HEK293 (cell line): Measurements from ENCODE around the gene XYLT2.

ENCODE experiments used
- CTCF ChIA-PET: fragments of 350-600 bp; formaldehyde crosslinking; extraction: SDS; loops from one replicate; lab custom pipeline; 2021; ENCODE audit warnings: antibody characterized with exemption; lab: Yijun Ruan, JAX
- POLR2A ChIA-PET: fragments of 300-600 bp; formaldehyde crosslinking; extraction: SDS; loops from one replicate; lab custom pipeline; 2020; ENCODE audit warnings: antibody characterized with exemption, inconsistent platforms; lab: Yijun Ruan, JAX
- H3K27ac ChIP-seq: fragments of 200-500 bp; sonication (Bioruptor generic); 2 replicates; pipeline ENCODE4 v1.5.1; 2014; ENCODE audit warnings: low read depth, low read length, control low read depth, inconsistent platforms; ENCODE audit errors: extremely low read depth
- H3K36me3 ChIP-seq, 2 experiments: fragments of 200-500 bp in 1 of 2; sonication (Bioruptor generic) in 1 of 2; 1 replicate in 1 of 2; 2 replicates in 1 of 2; pipeline ENCODE4 v1.5.1; 2014 to 2017; ENCODE audit warnings: inconsistent platforms in 2 of 2, low read length in 2 of 2; ENCODE audit not compliant: control insufficient read depth in 2 of 2, insufficient read depth in 1 of 2
- H3K4me1 ChIP-seq: fragments of 200-500 bp; sonication (Bioruptor generic); 2 replicates; pipeline ENCODE4 v1.5.1; 2014; ENCODE audit warnings: mild to moderate bottlenecking, low read length, inconsistent platforms; ENCODE audit not compliant: control insufficient read depth, insufficient read depth
- H3K4me3 ChIP-seq: 2 replicates; pipeline ENCODE4 v1.5.1; 2011; ENCODE audit warnings: low read depth, mild to moderate bottlenecking, control low read depth, low read length, moderate library complexity
- H3K9me3 ChIP-seq: fragments of 200-500 bp; sonication (Bioruptor generic); 2 replicates; pipeline ENCODE4 v1.5.1; 2014; ENCODE audit warnings: low read depth, low read length, inconsistent platforms; ENCODE audit not compliant: control insufficient read depth, insufficient read depth
- BCL11A ChIP-seq: fragments of 450-650 bp; formaldehyde crosslinking; IDR thresholded peaks from 2 replicates; pipeline ENCODE4 v1.5.1; 2016; ENCODE audit warnings: low read depth, missing biosample characterization, missing genetic modification characterization
- BCL11B ChIP-seq: fragments of 450-650 bp; formaldehyde crosslinking; IDR thresholded peaks from 2 replicates; pipeline ENCODE4 v1.5.1; 2016; ENCODE audit warnings: low read depth, missing biosample characterization, missing genetic modification characterization
- KLF16 ChIP-seq: fragments of 450-650 bp; formaldehyde crosslinking; IDR thresholded peaks from 2 replicates; pipeline ENCODE4 v1.5.1; 2017; ENCODE audit warnings: missing biosample characterization, missing genetic modification characterization
- ZBTB17 ChIP-seq: fragments of 450-650 bp; formaldehyde crosslinking; IDR thresholded peaks from 2 replicates; pipeline ENCODE4 v1.5.1; 2016; ENCODE audit warnings: missing biosample characterization, missing genetic modification characterization
- ZNF155 ChIP-seq: fragments of 450-650 bp; formaldehyde crosslinking; IDR thresholded peaks from 2 replicates; pipeline ENCODE4 v1.5.1; 2016; ENCODE audit warnings: missing biosample characterization, missing genetic modification characterization
- ZNF16 ChIP-seq: fragments of 450-650 bp; formaldehyde crosslinking; IDR thresholded peaks from 2 replicates; pipeline ENCODE4 v1.5.1; 2016; ENCODE audit warnings: low read depth, missing biosample characterization, missing genetic modification characterization
- ZNF214 ChIP-seq: fragments of 450-650 bp; formaldehyde crosslinking; IDR thresholded peaks from 2 replicates; pipeline ENCODE4 v1.5.1; 2017; ENCODE audit warnings: missing biosample characterization, mild to moderate bottlenecking, missing genetic modification characterization, borderline replicate concordance
- ZNF274 ChIP-seq, 2 experiments: fragments of 200-500 bp in 1 of 2; fragments of 450-650 bp in 1 of 2; sonication (Bioruptor generic) in 1 of 2; formaldehyde crosslinking in 1 of 2; IDR thresholded peaks; 2 replicates each; pipeline versions ENCODE4 v1.5.1 to v1.6.1; 2014 to 2016; ENCODE audit warnings: borderline replicate concordance in 1 of 2, inconsistent platforms in 1 of 2, low read length in 1 of 2, missing biosample characterization in 1 of 2, missing genetic modification characterization in 1 of 2
- ZNF341 ChIP-seq: fragments of 450-650 bp; formaldehyde crosslinking; IDR thresholded peaks from 2 replicates; pipeline ENCODE4; 2016; ENCODE audit warnings: low read depth, missing biosample characterization, missing genetic modification characterization
- ZNF354C ChIP-seq: fragments of 450-650 bp; formaldehyde crosslinking; IDR thresholded peaks from 2 replicates; pipeline ENCODE4 v1.5.1; 2016; ENCODE audit warnings: missing biosample characterization, missing genetic modification characterization, low read depth, borderline replicate concordance
- ZNF416 ChIP-seq: fragments of 450-650 bp; formaldehyde crosslinking; IDR thresholded peaks from 2 replicates; pipeline ENCODE4 v1.5.1; 2016; ENCODE audit warnings: missing biosample characterization, missing genetic modification characterization
- ZNF433 ChIP-seq: fragments of 450-650 bp; formaldehyde crosslinking; IDR thresholded peaks from 2 replicates; pipeline ENCODE4 v1.5.1; 2016; ENCODE audit warnings: missing biosample characterization, missing genetic modification characterization, low read depth
- ZNF549 ChIP-seq: fragments of 450-650 bp; IDR thresholded peaks from 2 replicates; pipeline ENCODE4 v1.5.1; 2018; ENCODE audit warnings: missing biosample characterization, missing genetic modification characterization, mild to moderate bottlenecking, inconsistent platforms, moderate library complexity
- ZNF610 ChIP-seq: fragments of 450-650 bp; formaldehyde crosslinking; IDR thresholded peaks from 2 replicates; pipeline ENCODE4 v1.5.1; 2016; ENCODE audit warnings: missing biosample characterization, missing genetic modification characterization, borderline replicate concordance
- ZNF747 ChIP-seq: fragments of 450-650 bp; formaldehyde crosslinking; IDR thresholded peaks from 2 replicates; pipeline ENCODE4 v1.5.1; 2016; ENCODE audit warnings: missing biosample characterization, missing genetic modification characterization
- ZNF776 ChIP-seq: fragments of 450-650 bp; formaldehyde crosslinking; IDR thresholded peaks from 2 replicates; pipeline ENCODE4 v1.5.0; 2017; ENCODE audit warnings: missing biosample characterization, missing genetic modification characterization, borderline replicate concordance
- ZNF791 ChIP-seq: fragments of 450-650 bp; formaldehyde crosslinking; IDR thresholded peaks from 2 replicates; pipeline ENCODE4 v1.5.1; 2016; ENCODE audit warnings: missing biosample characterization, missing genetic modification characterization
- ZSCAN23 ChIP-seq: fragments of 450-650 bp; formaldehyde crosslinking; IDR thresholded peaks from 2 replicates; pipeline ENCODE4 v1.5.1; 2016; ENCODE audit warnings: missing biosample characterization, missing genetic modification characterization
- TF ChIP-seq, protein P1 (sequence below): fragments of 450-650 bp; formaldehyde crosslinking; IDR thresholded peaks from 2 replicates; pipeline ENCODE4 v1.5.1; 2016; ENCODE audit warnings: missing biosample characterization, missing genetic modification characterization, low read depth

Gene XYLT2

DNA sequence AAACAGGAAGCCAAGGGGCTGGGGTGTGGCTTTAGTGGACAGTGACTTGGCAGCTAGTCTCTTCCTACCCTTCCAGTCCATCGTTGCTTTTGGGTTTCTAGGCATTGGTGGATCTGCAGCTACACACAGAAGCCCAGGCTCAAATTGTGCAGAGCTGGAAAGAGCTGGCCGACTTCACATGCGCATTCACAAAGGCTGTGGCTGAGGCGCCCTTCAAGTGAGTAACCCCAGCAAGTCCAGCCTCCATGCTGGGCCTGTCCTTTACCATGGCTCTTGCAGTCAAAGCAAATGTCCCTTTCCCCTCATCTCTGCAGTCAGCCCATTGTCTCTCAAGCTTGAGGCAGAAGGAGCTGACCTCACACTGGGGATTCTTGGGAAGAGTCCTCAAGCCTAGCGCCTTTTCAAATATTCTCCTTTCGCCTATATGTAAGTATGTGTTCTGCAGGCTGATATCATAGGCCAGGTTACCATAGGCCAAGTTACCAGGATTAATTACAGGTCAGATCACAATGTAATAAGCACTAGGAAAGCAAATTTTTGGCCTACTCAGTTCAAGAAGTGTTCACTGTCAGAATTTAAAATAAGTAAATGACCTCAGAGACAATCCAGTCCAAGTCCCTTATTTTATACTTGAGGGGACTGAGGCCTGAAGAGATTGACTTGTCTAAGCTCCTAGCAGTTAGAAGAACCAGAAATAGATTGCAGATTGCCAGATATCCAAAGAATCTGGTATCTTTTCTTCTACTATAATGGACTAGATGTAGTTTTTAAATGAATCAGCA lies 33.6 kb downstream of the XYLT2 start:
- TF ChIP-seq ZBTB17 (tag by site-specific recombination) (peak; percentile 41), ZNF274 (IDR thresholded peaks at IDR 0.05; ENCODE audit: low read length) (no peak), ZNF274 (tag by site-specific recombination; IDR thresholded peaks at IDR 0.05; ENCODE audit: borderline replicate concordance) (no peak)
- Histone ChIP-seq H3K27ac (no peak overlapping the region), H3K36me3 (peaks cover 52 to 98% of the 10 kb centered on the region in 2 experiments), H3K4me3 (no peak overlapping the region), H3K4me1 (no peaks in the 10 kb centered on the region), H3K9me3 (no peaks in the 10 kb centered on the region)
- CTCF ChIA-PET = interaction anchor here (0.6 to 2.5 kb wide), 4 partner anchors 17 to 250 kb away, joined by 3 to 11 read pairs (median 7); partner anchors contain the start of gene LRRC59
- POLR2A ChIA-PET = interaction anchor here (1.0 to 5.5 kb wide), 4 partner anchors 11 to 18 kb away, joined by 3 to 41 read pairs (median 14); partner anchors contain the start of gene LRRC59

DNA sequence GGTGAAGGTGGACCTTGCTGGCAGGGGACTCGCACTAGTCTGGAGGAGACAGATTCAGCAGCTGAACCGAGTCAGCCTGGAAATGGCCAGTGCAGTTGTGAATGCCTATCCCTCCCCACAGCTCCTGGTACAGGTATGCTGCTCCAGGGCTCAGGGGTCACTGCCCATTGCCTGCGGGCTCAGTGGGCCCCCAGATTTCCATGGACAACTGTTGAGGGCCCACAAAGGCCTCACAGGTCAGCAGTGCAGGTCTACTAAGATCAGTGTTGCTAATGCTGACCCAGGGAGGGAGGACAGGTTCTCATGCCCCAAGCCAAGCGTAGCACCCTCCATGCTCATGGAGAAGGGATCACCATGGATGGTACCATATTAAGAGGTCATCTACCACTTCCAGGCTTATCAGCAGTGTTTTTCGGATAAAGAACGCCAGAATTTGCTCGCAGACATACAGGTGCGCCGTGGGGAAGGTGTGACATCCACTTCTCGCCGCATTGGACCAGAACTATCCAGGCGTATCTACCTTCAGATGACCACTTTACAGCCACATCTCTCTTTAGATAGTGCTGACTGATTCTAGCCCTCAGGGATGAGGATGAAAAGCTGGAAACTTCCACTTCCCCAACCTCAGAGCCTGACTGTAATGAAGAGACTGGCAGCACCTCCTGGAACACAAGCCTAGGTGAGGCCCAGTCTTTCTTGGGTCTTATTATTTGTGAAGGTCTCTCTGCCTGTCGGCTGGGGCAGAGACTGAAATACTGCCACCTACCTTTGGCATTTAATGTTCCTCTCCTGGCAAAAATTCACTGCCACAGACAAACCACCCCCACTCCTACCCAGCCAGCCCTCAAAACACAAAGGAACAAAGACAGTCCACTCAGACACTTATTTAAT lies 34.7 kb downstream of the XYLT2 start:
- Histone ChIP-seq H3K36me3 (peaks cover 58 to 98% of the 10 kb centered on the region in 2 experiments), H3K4me3 (no peak overlapping the region), H3K4me1 (no peaks in the 10 kb centered on the region), H3K9me3 (no peaks in the 10 kb centered on the region), H3K27ac (no peak overlapping the region)
- no peak for TF ChIP-seq ZNF16 (tag by site-specific recombination)
- TF ChIP-seq ZNF155 (tag by site-specific recombination) = no peak
- TF ChIP-seq KLF16 (tag by site-specific recombination) = no peak
- TF ChIP-seq ZSCAN23 = no peak
- TF ChIP-seq ZNF341 (tag by site-specific recombination) = no peak
- TF ChIP-seq BCL11B (tag by site-specific recombination) = no peak
- TF ChIP-seq ZNF549 = no peak
- no peak for TF ChIP-seq ZNF610
- TF ChIP-seq ZNF747 (tag by site-specific recombination) = no peak
- TF ChIP-seq, protein P1, sequence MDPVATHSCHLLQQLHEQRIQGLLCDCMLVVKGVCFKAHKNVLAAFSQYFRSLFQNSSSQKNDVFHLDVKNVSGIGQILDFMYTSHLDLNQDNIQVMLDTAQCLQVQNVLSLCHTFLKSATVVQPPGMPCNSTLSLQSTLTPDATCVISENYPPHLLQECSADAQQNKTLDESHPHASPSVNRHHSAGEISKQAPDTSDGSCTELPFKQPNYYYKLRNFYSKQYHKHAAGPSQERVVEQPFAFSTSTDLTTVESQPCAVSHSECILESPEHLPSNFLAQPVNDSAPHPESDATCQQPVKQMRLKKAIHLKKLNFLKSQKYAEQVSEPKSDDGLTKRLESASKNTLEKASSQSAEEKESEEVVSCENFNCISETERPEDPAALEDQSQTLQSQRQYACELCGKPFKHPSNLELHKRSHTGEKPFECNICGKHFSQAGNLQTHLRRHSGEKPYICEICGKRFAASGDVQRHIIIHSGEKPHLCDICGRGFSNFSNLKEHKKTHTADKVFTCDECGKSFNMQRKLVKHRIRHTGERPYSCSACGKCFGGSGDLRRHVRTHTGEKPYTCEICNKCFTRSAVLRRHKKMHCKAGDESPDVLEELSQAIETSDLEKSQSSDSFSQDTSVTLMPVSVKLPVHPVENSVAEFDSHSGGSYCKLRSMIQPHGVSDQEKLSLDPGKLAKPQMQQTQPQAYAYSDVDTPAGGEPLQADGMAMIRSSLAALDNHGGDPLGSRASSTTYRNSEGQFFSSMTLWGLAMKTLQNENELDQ (tag by site-specific recombination) = no peak
- TF ChIP-seq ZNF433 (tag by site-specific recombination) = no peak
- no peak for TF ChIP-seq ZNF214 (tag by site-specific recombination)
- TF ChIP-seq BCL11A (tag by site-specific recombination) = no peak
- no peak for TF ChIP-seq ZNF354C
- no peak for TF ChIP-seq ZNF791
- TF ChIP-seq ZNF416 (tag by site-specific recombination) = no peak
- TF ChIP-seq ZNF776 (tag by site-specific recombination) = no peak
- ChIA-PET CTCF (interaction anchor here (0.6 to 8.8 kb wide), 8 partner anchors 11 to 180 kb away, joined by 3 to 69 read pairs (median 10); partner anchors contain the start of genes LRRC59 and RSAD1), POLR2A (interaction anchor here (0.9 to 5.5 kb wide), 6 partner anchors 9 to 85 kb away, joined by 3 to 41 read pairs (median 4); partner anchors contain the start of gene LRRC59)
